SK-N-MC (cell line): ENCODE measurements around the gene TRIM24.
"Not testable (repeated sequence)": the region's sequence is repeated elsewhere in the genome, so short reads cannot be mapped to it uniquely, and the experiment has no call there.

ENCODE experiments used
- DNase-seq: peaks from one replicate; pipeline ENCODE4 v3.0.0-alpha.2; 2011; ENCODE audit warnings: low read depth, low spot score
- H3K27ac ChIP-seq: fragments of 200-600 bp; sonication (generic); 2 replicates; pipeline ENCODE4 v1.5.1; 2016; ENCODE audit warnings: mixed run types
- H3K36me3 ChIP-seq: fragments of 200-600 bp; sonication (generic); 2 replicates; pipeline ENCODE4 v1.6.1; 2017; ENCODE audit warnings: antibody characterized with exemption, low read length, mixed read lengths; ENCODE audit not compliant: insufficient read depth
- H3K4me3 ChIP-seq: fragments of 200-600 bp; sonication (generic); 2 replicates; pipeline ENCODE4 v1.5.1; 2016
- H3K9ac ChIP-seq: fragments of 200-600 bp; sonication (generic); 2 replicates; pipeline ENCODE4 v1.8.0; 2017; ENCODE audit warnings: mixed run types, mixed read lengths; ENCODE audit not compliant: insufficient read length
- H3K9me3 ChIP-seq: fragments of 200-600 bp; sonication (generic); 2 replicates; pipeline ENCODE4 v1.6.1; 2017; ENCODE audit warnings: low read depth, mild to moderate bottlenecking, antibody characterized with exemption, low read length, moderate library complexity, mixed read lengths
- EZH2 ChIP-seq: fragments of 200-600 bp; sonication (generic); IDR thresholded peaks from one replicate; pipeline ENCODE4 v1.6.1; 2017; ENCODE audit warnings: antibody characterized with exemption
- FOXP2 ChIP-seq: optimal IDR thresholded peaks from 2 replicates; pipeline ENCODE3; 2011; ENCODE audit warnings: mild to moderate bottlenecking, moderate library complexity; ENCODE audit not compliant: insufficient read depth; ENCODE audit errors: extremely low read length, control extremely low read depth
- POLR2AphosphoS5 ChIP-seq: IDR thresholded peaks from 2 replicates; pipeline ENCODE4 v1.6.1; 2012; ENCODE audit warnings: mild to moderate bottlenecking, low read depth, low read length, borderline replicate concordance

The TRIM24 gene

DNA sequence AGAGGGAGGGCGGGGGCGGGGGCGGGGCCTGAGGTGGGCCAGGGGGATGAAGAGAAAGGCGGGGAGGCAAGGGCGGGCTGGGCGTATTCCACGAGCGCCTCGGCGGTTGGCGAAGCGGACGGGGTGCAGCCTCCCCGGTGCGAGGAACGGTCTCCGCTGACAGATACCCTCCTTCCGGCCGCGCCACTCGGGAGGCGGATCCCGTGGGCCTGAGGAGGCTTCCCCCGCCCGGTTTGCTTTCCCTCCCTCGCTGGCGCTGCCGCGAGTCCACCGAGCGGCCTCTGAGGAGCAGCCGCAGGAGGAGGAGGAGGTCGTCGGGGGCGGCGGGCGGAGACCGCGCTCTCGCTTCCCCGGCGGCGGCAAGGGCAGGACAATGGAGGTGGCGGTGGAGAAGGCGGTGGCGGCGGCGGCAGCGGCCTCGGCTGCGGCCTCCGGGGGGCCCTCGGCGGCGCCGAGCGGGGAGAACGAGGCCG, at the start of gene TRIM24:
TSS of gene TRIM24 (plus strand) at position 84 of the 473 bp plus-strand sequence. CDS start at position 374, 290 bp downstream.
- Histone ChIP-seq H3K4me3 (peak within 1 kb of the TSS; percentile 88), H3K9me3 (no peaks in the 10 kb centered on the region), H3K9ac (peak within 1 kb of the TSS; percentile 82), H3K27ac (peak within 1 kb of the TSS; percentile 62; the same call in 1 of the 2 replicates), H3K36me3 (peaks cover 4% of the 10 kb centered on the region; the same call in 1 of the 2 replicates)
- DNase-seq: no peak
- no peak for TF ChIP-seq EZH2
- peak; percentile 72; the same call in 1 of the 2 replicates for TF ChIP-seq POLR2AphosphoS5

DNA sequence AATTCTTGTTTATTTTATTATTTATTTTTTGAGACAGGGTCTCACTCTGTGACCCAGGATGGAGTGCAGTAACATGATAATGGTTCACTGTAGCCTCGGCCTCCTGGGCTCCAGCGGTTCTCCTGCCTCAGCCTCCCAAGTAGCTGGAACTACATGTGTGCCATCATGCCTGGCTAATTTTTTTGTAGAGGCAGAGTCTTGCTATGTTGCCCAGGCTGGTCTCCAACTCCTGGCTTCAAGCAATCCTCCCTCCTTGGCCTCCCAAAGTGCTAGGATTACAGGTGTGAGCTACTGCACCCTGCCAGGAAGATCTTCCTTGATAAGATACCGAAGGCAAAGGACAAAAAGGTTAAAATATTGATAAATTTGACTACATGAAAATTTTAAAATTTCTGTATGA, 48.0 kb upstream of the TRIM24 start:
- not testable (repeated sequence) for H3K27ac ChIP-seq, H3K4me3 ChIP-seq, H3K36me3 ChIP-seq, DNase-seq, H3K9ac ChIP-seq, H3K9me3 ChIP-seq

DNA sequence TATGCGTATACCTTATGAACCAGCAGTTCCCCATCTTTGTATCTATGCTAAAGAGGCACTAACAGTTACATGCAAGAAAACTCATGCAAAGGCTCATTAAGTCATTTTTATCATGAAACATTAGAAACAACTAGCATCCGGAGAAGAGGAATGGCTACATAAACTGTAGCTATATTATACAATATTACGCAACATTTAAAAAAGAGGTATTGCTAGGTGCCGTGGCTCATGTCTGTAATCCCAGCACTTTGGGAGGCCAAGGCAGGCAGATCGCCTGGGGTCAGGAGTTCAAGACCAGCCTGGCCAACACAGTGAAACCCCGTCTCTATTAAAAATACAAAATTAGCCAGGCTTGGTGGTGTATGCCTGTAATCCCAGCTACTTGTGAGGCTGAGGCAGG, 47.1 kb upstream of the TRIM24 start:
- H3K27ac ChIP-seq, H3K9ac ChIP-seq, H3K9me3 ChIP-seq, H3K36me3 ChIP-seq, DNase-seq, H3K4me3 ChIP-seq: not testable (repeated sequence)

DNA sequence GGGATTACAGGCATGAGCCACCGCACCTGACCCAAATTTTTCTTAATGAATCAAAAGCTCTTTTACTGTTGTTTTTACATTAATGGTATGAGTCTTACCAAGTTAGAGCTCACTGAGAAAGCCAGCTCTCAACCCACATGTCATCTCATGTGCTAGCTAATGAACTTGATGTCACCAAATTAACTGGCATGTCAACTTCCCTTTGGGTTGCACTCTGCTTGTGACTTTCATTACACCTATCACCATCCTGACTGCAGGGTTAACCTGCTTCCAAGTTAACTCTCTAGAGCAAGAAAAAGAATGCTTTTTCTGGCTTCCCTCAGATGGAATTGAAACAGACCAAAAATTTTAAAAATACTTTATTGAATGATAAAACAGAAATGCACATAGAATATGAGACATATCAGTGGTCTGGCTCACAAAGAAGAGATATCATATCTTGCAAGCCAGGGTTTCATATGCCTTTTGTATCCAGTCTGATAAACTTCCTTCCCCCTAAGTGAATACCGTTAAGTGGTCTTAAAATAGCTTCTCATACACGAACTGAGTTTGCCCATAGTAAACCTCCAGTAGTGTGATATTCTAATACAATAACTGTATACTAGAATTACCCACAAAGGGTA, 42.9 kb upstream of the TRIM24 start:
- Histone ChIP-seq H3K9me3 (no peaks in the 10 kb centered on the region), H3K27ac (no peak overlapping the region), H3K9ac (no peak overlapping the region), H3K36me3 (no peaks in the 10 kb centered on the region), H3K4me3 (no peak overlapping the region)
- TF ChIP-seq POLR2AphosphoS5 (no peak), EZH2 (no peak), FOXP2 (no peak)
- DNase-seq: no peak

DNA sequence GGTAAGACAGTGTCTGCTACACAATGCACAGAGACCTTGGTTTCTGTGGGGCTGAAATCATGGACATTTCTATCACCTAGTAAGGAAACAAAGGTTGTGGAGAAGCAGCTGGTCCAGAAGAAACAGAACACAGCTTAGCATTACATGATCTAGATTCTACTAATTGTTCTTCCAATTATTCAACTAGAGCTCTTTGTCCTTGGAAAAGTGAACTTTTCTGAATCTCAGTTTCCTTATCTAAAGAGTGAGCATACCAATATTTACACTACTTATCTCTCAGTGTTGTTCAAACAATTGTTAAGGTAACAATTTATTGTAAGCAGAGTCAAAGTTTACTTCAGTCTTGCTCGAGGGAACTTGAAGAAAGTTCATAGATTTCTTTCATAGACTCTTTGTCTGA, 42.3 kb upstream of the TRIM24 start:
- Histone ChIP-seq H3K27ac (no peak overlapping the region), H3K36me3 (no peaks in the 10 kb centered on the region), H3K9me3 (no peaks in the 10 kb centered on the region), H3K4me3 (no peak overlapping the region), H3K9ac (no peak overlapping the region)
- no peak for DNase-seq
- TF ChIP-seq FOXP2 (no peak), EZH2 (no peak), POLR2AphosphoS5 (no peak)

DNA sequence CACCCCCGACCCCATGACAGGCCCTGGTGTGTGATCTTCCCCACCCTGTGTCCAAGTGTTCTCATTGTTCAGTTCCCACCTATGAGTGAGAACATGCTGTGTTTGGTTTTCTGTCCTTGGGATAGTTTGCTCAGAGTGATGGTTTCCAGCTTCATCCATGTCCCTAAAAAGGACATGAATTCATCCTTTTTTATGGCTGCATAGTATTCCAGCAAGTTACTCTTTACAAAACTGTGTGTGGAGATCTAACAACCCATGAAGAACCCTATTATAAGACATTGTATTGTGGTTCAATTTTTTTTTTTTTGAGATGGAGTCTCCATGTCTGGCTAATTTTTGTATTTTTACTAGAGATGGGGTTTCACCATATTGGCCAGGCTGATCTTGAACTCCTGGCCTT, 41.7 kb upstream of the TRIM24 start:
- not testable (repeated sequence) for H3K36me3 ChIP-seq, H3K4me3 ChIP-seq, H3K27ac ChIP-seq, H3K9ac ChIP-seq, DNase-seq, H3K9me3 ChIP-seq

DNA sequence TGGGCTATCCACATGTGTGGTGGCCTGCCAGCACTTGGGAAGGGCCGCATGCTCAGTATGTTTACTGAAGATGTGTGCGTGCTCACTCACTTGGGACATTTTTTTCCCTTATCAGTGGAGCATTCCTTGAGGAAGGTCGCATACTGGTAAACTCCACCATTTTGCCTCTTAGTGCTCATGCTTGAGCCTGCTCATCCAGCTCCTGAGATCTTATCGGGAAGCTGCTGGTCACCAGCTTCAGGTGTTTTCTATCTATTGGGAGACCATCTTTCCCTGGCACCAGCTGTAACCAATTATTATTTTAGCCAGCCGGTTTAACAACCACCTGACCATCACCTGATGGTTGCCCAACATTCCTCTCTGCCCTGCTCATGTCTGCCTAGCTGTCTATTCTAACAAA, 35.0 kb upstream of the TRIM24 start:
- H3K9me3 ChIP-seq: no peaks in the 10 kb centered on the region
- TF ChIP-seq EZH2 (no peak), FOXP2 (no peak), POLR2AphosphoS5 (no peak)
- H3K36me3 ChIP-seq: no peaks in the 10 kb centered on the region
- H3K4me3 ChIP-seq: no peak overlapping the region
- no peak overlapping the region for H3K27ac ChIP-seq
- DNase-seq: no peak
- H3K9ac ChIP-seq: no peak overlapping the region

DNA sequence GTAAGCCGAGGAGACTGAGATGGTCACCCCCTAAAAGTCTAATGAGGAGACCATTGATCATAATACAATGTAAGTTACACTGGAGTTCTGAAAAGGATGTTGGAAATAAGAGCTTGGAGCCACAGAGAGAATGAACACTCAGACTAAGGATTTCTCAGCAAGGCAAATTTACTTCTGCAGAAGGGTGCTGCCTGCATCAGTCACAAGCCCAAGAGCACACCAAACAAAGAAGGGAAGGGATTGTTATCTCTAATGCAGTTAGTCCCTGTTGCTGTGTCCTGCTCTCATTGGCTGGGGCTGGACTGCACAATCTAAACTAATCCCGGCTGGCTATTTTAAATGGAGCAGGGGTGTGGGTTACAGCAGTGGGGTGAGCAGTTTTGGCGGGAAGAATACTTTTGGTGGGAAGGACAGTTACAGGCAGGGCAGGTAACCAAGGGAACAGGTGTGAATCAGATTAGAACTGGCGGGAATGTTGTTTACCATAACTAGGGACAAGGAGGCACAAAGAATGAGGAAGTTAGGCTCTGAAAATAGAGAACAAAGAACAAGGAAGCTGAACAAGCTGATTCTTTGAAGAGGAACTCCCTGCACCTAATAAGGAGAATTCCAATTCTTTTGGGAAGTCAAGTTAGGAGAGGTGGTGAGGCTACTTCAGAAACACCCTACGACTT, 30.3 kb upstream of the TRIM24 start:
- DNase-seq: no peak
- TF ChIP-seq POLR2AphosphoS5 (no peak), FOXP2 (no peak), EZH2 (no peak)
- no peaks in the 10 kb centered on the region for H3K9me3 ChIP-seq

DNA sequence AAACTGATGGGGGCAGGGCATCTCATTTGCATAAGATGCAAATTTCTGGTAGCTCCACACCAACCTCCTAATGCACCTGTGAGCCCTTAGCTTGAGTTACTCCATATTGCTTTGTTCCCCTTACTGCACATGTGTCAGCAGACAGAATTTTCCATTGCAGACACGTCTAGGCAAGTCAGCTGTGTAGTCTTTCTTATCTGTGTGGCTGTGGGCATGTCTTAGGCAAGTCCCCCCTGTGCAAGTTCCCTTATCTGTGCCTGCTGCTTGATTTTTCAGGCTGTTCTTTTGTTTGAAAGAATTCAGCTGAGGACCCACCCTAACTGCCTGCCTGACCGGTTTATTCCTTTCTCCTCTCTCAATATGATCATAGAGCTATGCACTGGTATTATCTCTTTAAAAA, 28.5 kb upstream of the TRIM24 start:
- no peak for DNase-seq

More for the DNA sequence above, 30.3 kb upstream of the TRIM24 start:
- Histone ChIP-seq H3K27ac (no peak overlapping the region), H3K9ac (no peak overlapping the region), H3K36me3 (no peaks in the 10 kb centered on the region), H3K4me3 (no peak overlapping the region)

More for the DNA sequence above, 28.5 kb upstream of the TRIM24 start:
- TF ChIP-seq POLR2AphosphoS5: no peak
- TF ChIP-seq FOXP2: no peak
- TF ChIP-seq EZH2: no peak
- Histone ChIP-seq H3K27ac (no peak overlapping the region), H3K36me3 (no peaks in the 10 kb centered on the region), H3K4me3 (no peak overlapping the region), H3K9me3 (no peaks in the 10 kb centered on the region), H3K9ac (no peak overlapping the region)
